HCT116 (cell line): Measurements from ENCODE around the gene ERMP1. TPM values are rescaled to one million over a fixed set of nuclear protein-coding genes. Genes with fewer than 3 reads are reported as not detected.

Experiments
- ATAC-seq: fragments of 200-7000 bp; cut with Tn5 transposase; 2 replicates; pipeline ENCODE4 v1.9.1; 2020; ENCODE audit warnings: mild to moderate bottlenecking, moderate library complexity
- BruUV-seq: library from RNA; stranded (reverse); fragments of 400-500 nt; replicated peaks from 2 replicates; lab custom pipeline; 2021; lab: Mats Ljungman, UMichigan
- CTCF ChIA-PET: fragments of 300-600 bp; sonication (Branson Sonifier 250); formaldehyde crosslinking; loops from one replicate; lab custom pipeline; 2021; ENCODE audit warnings: antibody characterized with exemption; lab: Charles Lee
- POLR2A ChIA-PET: fragments of 300-600, 350-600 bp; sonication (Branson Sonifier 250); formaldehyde crosslinking; loops from one replicate; lab custom pipeline; 2021; ENCODE audit warnings: antibody characterized with exemption; lab: Charles Lee
- RAD21 ChIA-PET, 2 experiments: fragments of 300-600 bp; sonication (Branson Sonifier 250); formaldehyde crosslinking; loops; one replicate each; lab custom pipeline; 2023; ENCODE audit warnings: low total read pairs in 2 of 2; ENCODE audit not compliant: uncharacterized antibody in 2 of 2, unreplicated experiment in 2 of 2, low non-redundant PET in 1 of 2; lab: Charles Lee
- DNase-seq: peaks from one replicate; pipeline ENCODE4 v3.0.0-alpha.2; 2010; ENCODE audit warnings: low read depth, low spot score
- H2AFZ ChIP-seq: fragments of 200-600 bp; shearing (Covaris generic), sonication (generic); 2 replicates; pipeline ENCODE4 v1.6.1; 2017; ENCODE audit warnings: low read depth, mixed run types, mixed read lengths, antibody characterized with exemption, low read length; ENCODE audit not compliant: poor library complexity, severe bottlenecking
- H3K27ac ChIP-seq: 2 replicates; pipeline ENCODE4 v1.5.1; 2012; ENCODE audit warnings: low read depth, low read length
- H3K27me3 ChIP-seq: fragments of 200-600 bp; sonication (generic); 2 replicates; pipeline ENCODE4 v1.6.1; 2016; ENCODE audit warnings: mixed run types, low read length, mixed read lengths; ENCODE audit not compliant: insufficient read depth
- H3K36me3 ChIP-seq, 2 experiments: fragments of 200-500 bp in 1 of 2; fragments of 200-600 bp in 1 of 2; sonication (Bioruptor generic) in 1 of 2; sonication (generic) in 1 of 2; 2 replicates each; pipeline versions ENCODE4 v1.5.1 to v1.6.1; 2014 to 2016; ENCODE audit warnings: low read length in 2 of 2, inconsistent platforms in 1 of 2, mixed read lengths in 1 of 2, mixed run types in 1 of 2; ENCODE audit not compliant: insufficient read depth in 2 of 2, control insufficient read depth in 1 of 2
- H3K4me1 ChIP-seq, 2 experiments: fragments of 200-600 bp in 1 of 2; sonication (generic) in 1 of 2; 2 replicates each; pipeline versions ENCODE4 v1.5.1 to v1.6.1; 2012 to 2017; ENCODE audit warnings: low read length in 2 of 2, inconsistent platforms in 1 of 2, mild to moderate bottlenecking in 1 of 2, mixed read lengths in 1 of 2, mixed run types in 1 of 2, moderate library complexity in 1 of 2; ENCODE audit not compliant: insufficient read depth in 2 of 2, control insufficient read depth in 1 of 2
- H3K4me2 ChIP-seq: fragments of 200-600 bp; sonication (generic); 2 replicates; pipeline ENCODE4 v1.6.1; 2017; ENCODE audit warnings: mixed run types, low read length, mixed read lengths
- H3K4me3 ChIP-seq, 2 experiments: fragments of 200-600 bp in 1 of 2; sonication (generic) in 1 of 2; replicated peaks in 1 of 2; 2 replicates each; pipeline ENCODE4 v1.5.1; 2011 to 2016; ENCODE audit warnings: low read length in 2 of 2, control low read depth in 1 of 2, low read depth in 1 of 2, mild to moderate bottlenecking in 1 of 2, mixed read lengths in 1 of 2, mixed run types in 1 of 2
- H3K79me2 ChIP-seq: fragments of 200-600 bp; sonication (generic); 2 replicates; pipeline ENCODE4 v1.6.1; 2017; ENCODE audit warnings: mild to moderate bottlenecking, mixed run types, low read length, moderate library complexity, mixed read lengths; ENCODE audit not compliant: insufficient read depth
- H3K9ac ChIP-seq: fragments of 200-600 bp; sonication (generic); 2 replicates; pipeline ENCODE4 v1.6.1; 2016; ENCODE audit warnings: low read length, mixed read lengths
- H3K9me2 ChIP-seq: fragments of 200-600 bp; sonication (generic), shearing (Covaris generic); 2 replicates; pipeline ENCODE4 v1.6.1; 2017; ENCODE audit warnings: mixed run types, mild to moderate bottlenecking, moderate library complexity; ENCODE audit not compliant: insufficient read depth
- H3K9me3 ChIP-seq, 2 experiments: fragments of 200-500 bp in 1 of 2; fragments of 200-600 bp in 1 of 2; sonication (Bioruptor generic) in 1 of 2; sonication (generic) in 1 of 2; 2 replicates each; pipeline ENCODE4 v1.6.1; 2014 to 2017; ENCODE audit warnings: low read length in 2 of 2, mixed read lengths in 2 of 2, inconsistent platforms in 1 of 2, low read depth in 1 of 2, mild to moderate bottlenecking in 1 of 2, mixed run types in 1 of 2, moderate library complexity in 1 of 2; ENCODE audit not compliant: control insufficient read depth in 1 of 2, insufficient read depth in 1 of 2
- H4K20me1 ChIP-seq: fragments of 200-600 bp; sonication (generic), shearing (Covaris generic); 2 replicates; pipeline ENCODE4 v1.6.1; 2017; ENCODE audit warnings: mixed run types, mild to moderate bottlenecking, moderate library complexity; ENCODE audit not compliant: insufficient read depth
- CTCF ChIP-seq, 3 experiments: fragments of 200-600 bp in 1 of 3; sonication (generic) in 1 of 3; IDR thresholded peaks in 2 of 3; conservative IDR thresholded peaks in 1 of 3; 2 replicates each; pipeline ENCODE4 v1.5.1; 2012 to 2017; ENCODE audit warnings: low read depth in 2 of 3, low read length in 2 of 3, antibody characterized with exemption in 1 of 3, borderline replicate concordance in 1 of 3, control low read depth in 1 of 3, mild to moderate bottlenecking in 1 of 3, mixed read lengths in 1 of 3, mixed run types in 1 of 3, moderate library complexity in 1 of 3; ENCODE audit not compliant: insufficient read depth in 1 of 3
- EGR1 ChIP-seq: IDR thresholded peaks from 2 replicates; pipeline ENCODE4 v1.6.1; 2012; ENCODE audit warnings: low read depth
- ELF1 ChIP-seq: IDR thresholded peaks from 2 replicates; pipeline ENCODE4 v1.6.1; 2012; ENCODE audit warnings: low read depth, borderline replicate concordance
- EZH2phosphoT487 ChIP-seq: fragments of 200-600 bp; IDR thresholded peaks from 2 replicates; pipeline ENCODE4 v1.6.1; 2018; ENCODE audit warnings: antibody characterized with exemption, borderline replicate concordance
- FOSL1 ChIP-seq: IDR thresholded peaks from 2 replicates; pipeline ENCODE4 v1.6.1; 2012; ENCODE audit warnings: low read depth
- JUND ChIP-seq: IDR thresholded peaks from 2 replicates; pipeline ENCODE4 v1.6.1; 2012
- MAX ChIP-seq: IDR thresholded peaks from 2 replicates; pipeline ENCODE4 v1.6.1; 2012
- POLR2A ChIP-seq: IDR thresholded peaks from 2 replicates; pipeline ENCODE4 v1.7.0; 2011; ENCODE audit warnings: borderline replicate concordance; ENCODE audit not compliant: insufficient read depth, insufficient read length; ENCODE audit errors: extremely low read depth
- SP1 ChIP-seq: IDR thresholded peaks from 2 replicates; pipeline ENCODE4 v1.6.1; 2012; ENCODE audit warnings: low read depth
- SRF ChIP-seq: IDR thresholded peaks from 2 replicates; pipeline ENCODE4 v1.6.1; 2012; ENCODE audit warnings: low read depth
- YY1 ChIP-seq: IDR thresholded peaks from 2 replicates; pipeline ENCODE4 v1.6.1; 2011; ENCODE audit warnings: low read length, low read depth, moderate library complexity, mild to moderate bottlenecking; ENCODE audit not compliant: insufficient replicate concordance; ENCODE audit errors: extremely low read depth
- ZFX ChIP-seq: fragments of 450-650 bp; IDR thresholded peaks from 2 replicates; pipeline ENCODE4 v1.6.1; 2017
- intact Hi-C: fragments of 100-400 bp; cut with micrococcal nuclease; formaldehyde crosslinking; loops from 2 replicates; pipeline ENCODE4 v1.10.0; 2022
- total RNA-seq: library from RNA; stranded (reverse); gene quantifications from one replicate; pipeline ENCODE4 v1.2.1, GENCODE V29; 2021; ENCODE audit not compliant: unreplicated experiment

ERMP1 gene
- total RNA-seq, 1 experiment from 2014 or later = 29.9 TPM

- peak; percentile 90 for TF ChIP-seq JUND
- no peak for TF ChIP-seq YY1
- TF ChIP-seq ELF1 = no peak
- TF ChIP-seq SP1 = peak; percentile 79
- TF ChIP-seq ZFX = no peak
- peak; percentile 92 for TF ChIP-seq FOSL1
Measured at GRCh38 chr9:5879419-5880181, 46.7 kb upstream of the ERMP1 start (continued).

- TF ChIP-seq MAX (no peak), ZFX (no peak)
- Histone ChIP-seq H3K27ac (no peak overlapping the region), H3K9me2 (no peaks in the 10 kb centered on the region), H2AFZ (no peak overlapping the region), H3K4me2 (no peak overlapping the region), H3K9me3 (no peaks in the 10 kb centered on the region), H3K27me3 (no peaks in the 10 kb centered on the region), H3K79me2 (no peaks in the 10 kb centered on the region), H3K4me1 (peaks cover 12 to 34% of the 10 kb centered on the region in 2 experiments; a peak in 3 of 4 replicates), H3K4me3 (no peak overlapping the region), H3K9ac (no peak overlapping the region), H3K36me3 (no peaks in the 10 kb centered on the region), H4K20me1 (no peaks in the 10 kb centered on the region)
- DNase-seq = no peak
- POLR2A ChIA-PET = no interaction called here
- RAD21 ChIA-PET = no interaction called here
- CTCF ChIA-PET = no interaction called here
- intact Hi-C loops = loop anchor here (5.0 kb wide), 1 partner anchor 79 kb away; no protein-coding TSS in a partner anchor
- BruUV-seq = no TSS peak
- no peak for ATAC-seq
Measured at GRCh38 chr9:5876711-5877110, 43.8 kb upstream of the ERMP1 start.

GRCh38 chr9:5876026-5876425 lies 43.1 kb upstream of the ERMP1 start:
- H3K4me3 ChIP-seq = no peak overlapping the region
- no peak for DNase-seq
- RAD21 ChIA-PET = no interaction called here
- no TSS peak for BruUV-seq
- POLR2A ChIA-PET = no interaction called here
- CTCF ChIA-PET = no interaction called here
- H4K20me1 ChIP-seq = no peaks in the 10 kb centered on the region
- peaks cover 12 to 34% of the 10 kb centered on the region in 2 experiments; a peak in 3 of 4 replicates for H3K4me1 ChIP-seq
- no peaks in the 10 kb centered on the region for H3K9me2 ChIP-seq
- H3K9me3 ChIP-seq = no peaks in the 10 kb centered on the region
- no peak overlapping the region for H3K27ac ChIP-seq
- no peak overlapping the region for H3K4me2 ChIP-seq
- H3K27me3 ChIP-seq = no peaks in the 10 kb centered on the region
- no peak overlapping the region for H2AFZ ChIP-seq
- ATAC-seq = no peak
- intact Hi-C loops = loop anchor here (5.0 kb wide), 1 partner anchor 79 kb away; no protein-coding TSS in a partner anchor
- H3K36me3 ChIP-seq = no peaks in the 10 kb centered on the region
- H3K79me2 ChIP-seq = no peaks in the 10 kb centered on the region
- H3K9ac ChIP-seq = no peak overlapping the region
- no peak for TF ChIP-seq ZFX
- TF ChIP-seq EGR1 = no peak
- no peak for TF ChIP-seq MAX
- TF ChIP-seq JUND = no peak
- TF ChIP-seq SRF = no peak
- no peak for TF ChIP-seq EZH2phosphoT487
- TF ChIP-seq POLR2A = no peak
- no peak for TF ChIP-seq CTCF (IDR thresholded peaks at IDR 0.05 in 2 of 3, conservative IDR thresholded peaks at IDR 0.05 in 1 of 3; ENCODE audit: borderline replicate concordance in 1 of 3, insufficient read depth in 1 of 3, low read depth in 2 of 3, low read length in 2 of 3)
